ENCODE data around the gene CDKAL1. TPM values are rescaled to one million over a fixed set of nuclear protein-coding genes. Genes with fewer than 3 reads are reported as not detected.

Gene CDKAL1
- total RNA-seq, 1 experiment from 2014 or later = 22.3 TPM

Other genes starting within 250 kb of the CDKAL1 start
- 4.8 and 5.6 TPM in 2 replicates for gene E2F3, start 132.6 kb upstream of the CDKAL1 start, total RNA-seq (2014; rRNA removed; shearing (Covaris generic))

All from RPMI7951 (cell line).